Hepatocyte (in vitro differentiated cells): Measurements from ENCODE around the gene SCGB1D1.

ENCODE experiments used
- EZH2 ChIP-seq: fragments of 200-600 bp; sonication (generic); IDR thresholded peaks from 2 replicates; pipeline ENCODE4 v1.6.1; 2016; ENCODE audit warnings: antibody characterized with exemption, mild to moderate bottlenecking, borderline replicate concordance
- EZH2phosphoT487 ChIP-seq: fragments of 200-600 bp; sonication (generic); IDR thresholded peaks from one replicate; pipeline ENCODE4 v1.6.1; 2018; ENCODE audit warnings: antibody characterized with exemption, mild to moderate bottlenecking, low read depth, moderate library complexity; ENCODE audit not compliant: unreplicated experiment, severe bottlenecking
- TF ChIP-seq, protein P1 (sequence below): fragments of 200-600 bp; sonication (generic); IDR thresholded peaks from 2 replicates; pipeline ENCODE4 v1.5.1; 2016; ENCODE audit warnings: antibody characterized with exemption, mild to moderate bottlenecking; ENCODE audit not compliant: poor library complexity

GRCh38 chr11:62157603-62158002, 32.4 kb upstream of the SCGB1D1 start:
- no peak for TF ChIP-seq EZH2
- TF ChIP-seq, protein P1, sequence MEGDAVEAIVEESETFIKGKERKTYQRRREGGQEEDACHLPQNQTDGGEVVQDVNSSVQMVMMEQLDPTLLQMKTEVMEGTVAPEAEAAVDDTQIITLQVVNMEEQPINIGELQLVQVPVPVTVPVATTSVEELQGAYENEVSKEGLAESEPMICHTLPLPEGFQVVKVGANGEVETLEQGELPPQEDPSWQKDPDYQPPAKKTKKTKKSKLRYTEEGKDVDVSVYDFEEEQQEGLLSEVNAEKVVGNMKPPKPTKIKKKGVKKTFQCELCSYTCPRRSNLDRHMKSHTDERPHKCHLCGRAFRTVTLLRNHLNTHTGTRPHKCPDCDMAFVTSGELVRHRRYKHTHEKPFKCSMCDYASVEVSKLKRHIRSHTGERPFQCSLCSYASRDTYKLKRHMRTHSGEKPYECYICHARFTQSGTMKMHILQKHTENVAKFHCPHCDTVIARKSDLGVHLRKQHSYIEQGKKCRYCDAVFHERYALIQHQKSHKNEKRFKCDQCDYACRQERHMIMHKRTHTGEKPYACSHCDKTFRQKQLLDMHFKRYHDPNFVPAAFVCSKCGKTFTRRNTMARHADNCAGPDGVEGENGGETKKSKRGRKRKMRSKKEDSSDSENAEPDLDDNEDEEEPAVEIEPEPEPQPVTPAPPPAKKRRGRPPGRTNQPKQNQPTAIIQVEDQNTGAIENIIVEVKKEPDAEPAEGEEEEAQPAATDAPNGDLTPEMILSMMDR = no peak
- TF ChIP-seq EZH2phosphoT487 = no peak
